Hindlimb muscle (tissue), 1 donor: ENCODE results near the gene PHF1. TPM values are rescaled to one million over a fixed set of nuclear protein-coding genes. Genes with fewer than 3 reads are reported as not detected.
A peak's percentile ranks its signal among the peaks of the same experiment; 100 is the strongest.

ENCODE experiments used
- DNase-seq: peaks from one replicate; pipeline ENCODE4 v3.0.0-alpha.2; 2013
- polyA plus RNA-seq: library from polyadenylated mRNA; unstranded; fragments of 120-200 nt; gene quantifications from one replicate; pipeline ENCODE4 v1.2.1, GENCODE V29; 2013; ENCODE audit not compliant: insufficient read length

PHF1 gene
- polyA plus RNA-seq, 1 donor, result 46.7 TPM

DNA sequence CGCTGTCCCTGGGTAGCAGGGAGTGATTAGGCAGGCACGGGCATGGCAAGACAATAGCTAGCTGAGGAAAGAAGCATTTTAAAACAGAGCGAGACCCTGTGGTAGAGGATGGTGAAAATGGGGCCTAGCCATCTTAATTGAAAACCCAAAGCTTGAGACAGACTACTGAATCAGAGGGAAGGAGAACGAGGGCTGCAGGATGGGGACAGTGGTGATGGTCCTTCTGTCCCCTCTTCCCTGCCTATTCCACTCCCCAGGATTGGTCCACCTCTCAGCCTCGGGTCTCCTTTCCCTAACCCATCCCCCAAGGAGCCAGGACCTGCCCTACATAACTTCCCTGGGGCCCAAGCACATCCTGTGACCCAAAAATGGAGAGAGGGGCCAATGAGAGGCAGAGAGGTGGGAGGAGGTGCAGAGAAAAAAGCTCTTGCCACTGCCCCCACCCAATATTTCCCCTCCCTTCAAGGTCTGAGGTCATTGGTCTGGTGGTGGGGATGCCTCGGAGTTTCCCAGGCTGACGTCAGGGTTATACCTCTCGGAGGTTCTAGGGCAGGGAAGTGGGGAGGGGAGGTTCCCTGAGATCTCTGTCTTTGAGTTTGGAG lies 8.0 kb downstream of the PHF1 start:
- DNase-seq, result no peak

GRCh38 chr6:33419580-33420490 lies 9.0 kb downstream of the PHF1 start, which contains the start of gene SYNGAP1:
Gene SYNGAP1 (plus strand): TSS chr6:33420065. CDS start chr6:33420265, 200 bp downstream.
- DNase-seq, result peak; percentile 80

DNA sequence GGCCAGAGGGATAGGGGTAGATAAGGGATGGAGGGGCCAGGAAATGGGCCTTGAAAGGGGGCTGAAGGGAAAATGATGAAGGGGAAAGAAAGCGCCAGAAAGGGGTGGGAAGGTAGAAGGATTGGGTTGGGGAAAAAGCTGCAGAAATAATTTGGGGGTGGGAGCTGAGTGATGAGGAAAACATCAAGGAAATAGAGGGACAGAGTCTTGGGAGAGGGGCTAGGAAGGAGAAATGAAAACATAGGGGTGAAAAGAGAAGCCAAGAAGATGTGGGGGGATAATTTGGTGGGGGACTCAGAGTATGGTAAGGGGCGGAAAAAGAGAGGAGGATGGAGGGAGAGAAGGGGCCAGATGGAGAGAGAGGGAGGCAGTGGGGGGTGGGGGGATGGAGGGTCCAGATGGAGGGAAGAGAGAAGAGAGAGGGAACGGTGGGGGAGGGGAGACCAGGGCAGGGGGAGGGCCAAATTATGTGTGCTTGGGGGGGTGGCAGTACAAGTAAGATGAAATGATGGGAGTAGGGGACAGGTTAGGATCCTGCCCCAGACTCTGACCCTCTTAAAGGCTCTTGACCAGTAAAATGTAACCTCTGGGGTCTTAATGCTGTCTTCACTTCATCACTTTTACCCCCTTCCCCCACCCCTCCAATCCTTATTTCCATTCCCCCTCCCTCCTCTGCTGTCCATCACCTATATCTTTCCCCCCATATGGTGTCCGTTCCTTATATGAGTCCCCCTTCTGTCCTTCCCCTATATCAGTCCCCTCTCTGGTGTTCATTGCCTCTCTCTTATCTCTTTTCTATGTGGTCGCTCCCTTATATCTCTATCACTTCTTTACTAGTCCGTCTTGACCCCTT lies 9.9 kb downstream of the PHF1 start:
- no peak for DNase-seq

- DNase-seq, result no peak
These were observed 10.5 kb downstream of the PHF1 start for GRCh38 chr6:33421344-33421643.

- DNase-seq, result no peak
These were observed 13.0 kb downstream of the PHF1 start for GRCh38 chr6:33423777-33424176.

- DNase-seq, result no peak
These were observed 14.2 kb downstream of the PHF1 start for GRCh38 chr6:33424855-33425667.

- peak; percentile 86 for DNase-seq
These were observed 15.1 kb downstream of the PHF1 start for GRCh38 chr6:33425668-33426577.

DNA sequence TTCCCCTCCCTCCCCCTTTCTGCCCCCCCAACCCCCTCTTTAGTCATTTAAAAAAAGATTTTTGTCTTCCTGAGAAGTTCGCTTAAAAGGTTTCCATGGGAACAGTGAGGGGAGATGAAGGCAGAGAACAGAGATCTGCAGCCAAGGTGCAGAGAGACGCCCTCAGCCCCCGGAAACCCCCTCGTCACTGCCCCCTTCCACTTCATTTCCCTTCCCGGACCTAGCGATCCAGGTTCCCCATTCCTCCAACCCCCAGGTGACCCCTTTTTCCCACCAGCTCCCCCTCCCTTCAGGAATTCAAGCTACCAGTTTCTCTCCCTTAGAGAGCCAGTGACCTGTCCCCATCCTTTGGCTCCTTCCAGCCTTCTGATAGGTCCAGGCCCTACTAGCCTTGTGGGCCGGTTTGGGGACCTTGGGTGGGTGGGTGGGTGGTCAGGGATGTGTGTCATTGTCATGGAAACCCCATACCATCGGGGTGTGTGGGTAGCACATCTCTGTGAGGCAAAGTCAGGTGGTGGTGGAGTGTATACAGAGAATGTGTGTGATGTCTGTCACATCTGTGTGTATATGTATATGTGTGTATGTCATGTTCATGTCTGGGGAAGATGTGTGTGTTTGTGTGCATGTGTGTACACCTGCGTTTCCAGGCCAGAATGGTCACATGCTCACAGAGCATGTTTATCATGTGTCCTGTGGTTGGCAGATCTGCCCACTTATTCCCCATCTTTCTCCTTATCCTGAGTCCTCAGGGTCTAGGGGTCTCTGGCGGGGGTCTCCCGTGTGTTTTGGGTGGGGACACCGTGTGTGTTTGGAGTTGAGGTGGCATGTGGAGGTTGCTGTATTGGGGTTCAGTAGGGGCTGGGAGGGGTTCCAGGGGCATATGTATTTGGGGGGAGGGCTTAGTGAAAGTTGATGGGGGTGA lies 16.0 kb downstream of the PHF1 start:
- DNase-seq, result no peak

DNA sequence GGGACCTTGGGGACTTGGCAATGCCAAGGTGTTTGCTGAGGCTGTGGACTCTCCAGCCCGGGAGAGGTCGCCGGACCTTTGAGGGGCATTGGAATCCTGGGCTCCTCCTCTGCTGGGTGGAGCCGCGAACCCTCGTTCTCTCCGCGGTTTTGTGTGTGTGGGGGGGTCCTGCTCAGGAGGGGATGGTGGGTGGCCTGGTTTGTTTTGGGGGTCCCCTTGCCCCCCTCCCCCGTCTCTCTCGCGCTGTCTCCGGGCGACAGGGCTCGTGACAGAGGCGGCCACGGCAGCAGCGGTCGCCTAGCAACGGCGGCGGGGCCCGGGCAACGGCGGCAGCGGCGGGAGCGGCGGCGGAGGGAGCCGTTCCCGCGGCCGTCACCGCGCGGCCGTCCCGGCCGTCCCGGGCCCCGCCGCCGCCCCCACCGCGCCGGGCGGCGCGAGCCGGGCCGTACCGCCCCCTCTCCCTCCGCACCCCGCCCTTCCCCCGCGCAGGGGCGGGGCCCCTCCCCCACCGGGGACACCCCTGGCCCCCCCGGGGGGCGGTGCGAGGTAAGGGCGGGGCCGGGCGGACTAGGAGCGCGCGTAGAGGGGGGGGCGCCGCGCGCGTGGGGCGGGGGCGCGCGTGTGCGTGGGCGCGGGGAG lies 16.9 kb downstream of the PHF1 start:
- DNase-seq, result no peak

GRCh38 chr6:33428224-33428965 lies 17.6 kb downstream of the PHF1 start:
- DNase-seq, result no peak

GRCh38 chr6:33428966-33429749 lies 18.3 kb downstream of the PHF1 start:
- no peak for DNase-seq

DNA sequence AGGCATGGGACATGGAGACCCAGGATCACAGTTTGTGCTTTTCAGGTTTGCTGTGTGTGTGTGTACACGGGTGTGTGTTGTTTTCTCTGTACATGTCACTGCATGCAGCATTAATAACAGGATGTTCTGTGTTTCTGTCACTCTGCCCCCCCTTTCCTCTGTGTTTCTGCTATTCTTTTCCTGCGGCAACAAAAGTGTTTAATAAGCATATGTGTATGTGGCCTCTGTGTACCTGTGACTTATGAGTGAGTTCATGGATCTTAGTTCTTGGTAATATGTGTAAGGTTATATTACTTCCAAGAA lies 18.9 kb downstream of the PHF1 start:
- DNase-seq, result no peak

- DNase-seq, result no peak
These were observed 19.5 kb downstream of the PHF1 start for GRCh38 chr6:33430334-33430733.

- DNase-seq, result no peak
These were observed 20.4 kb downstream of the PHF1 start for GRCh38 chr6:33430991-33431879.

DNA sequence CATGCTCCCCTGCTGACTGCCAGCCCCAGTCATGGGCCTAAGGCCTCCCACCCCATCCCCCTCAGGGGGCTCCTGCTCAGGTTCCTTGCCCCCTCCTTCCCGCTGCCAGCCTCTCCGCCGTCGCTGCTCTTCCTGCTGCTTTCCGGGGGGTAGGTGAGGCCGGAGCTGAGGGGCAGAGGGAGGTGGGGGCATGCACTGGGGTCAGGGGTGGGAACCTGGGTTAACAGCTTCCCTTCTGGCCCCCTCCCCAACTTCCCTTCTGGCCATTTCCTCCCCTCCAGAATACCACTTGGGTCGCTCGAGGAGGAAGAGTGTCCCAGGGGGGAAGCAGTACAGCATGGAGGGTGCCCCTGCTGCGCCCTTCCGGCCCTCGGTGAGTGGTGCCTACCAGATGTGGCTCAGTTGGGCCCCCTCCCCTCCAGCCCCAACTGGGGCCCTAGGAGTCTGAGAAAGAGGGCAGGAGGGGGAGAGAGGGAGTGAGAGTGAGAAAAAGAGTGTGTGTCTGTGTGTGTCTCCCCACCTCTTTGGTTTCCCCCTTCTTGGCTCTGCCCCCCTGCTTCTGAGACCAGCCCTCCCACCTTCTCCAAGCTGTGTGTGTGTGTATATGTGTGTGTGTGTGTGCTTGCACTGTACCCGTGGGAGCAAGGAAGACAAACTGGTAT lies 21.2 kb downstream of the PHF1 start:
- no peak for DNase-seq

GRCh38 chr6:33432546-33432945 lies 21.7 kb downstream of the PHF1 start:
- DNase-seq, result no peak
